ENCODE data around the gene HOXA11.

HOXA11 gene

DNA sequence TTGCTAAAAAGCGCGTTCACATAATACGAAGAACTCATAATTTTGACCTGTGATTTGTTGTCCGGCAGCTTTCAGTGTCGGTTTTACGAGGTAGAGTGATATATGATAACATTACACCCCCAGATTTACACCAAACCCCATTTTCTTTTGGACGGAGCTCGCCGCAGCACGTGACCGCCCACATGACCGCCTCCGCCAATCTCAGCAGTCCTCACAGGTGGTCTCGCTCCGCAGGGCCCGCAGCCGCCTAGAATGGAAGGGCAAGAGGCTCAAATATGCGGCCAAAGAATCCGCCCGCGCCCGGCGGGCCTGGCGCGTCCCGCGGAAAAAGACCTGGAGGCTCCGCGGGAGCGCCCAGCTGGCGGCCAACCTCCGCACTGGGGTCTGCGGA lies 28.5 kb downstream of the HOXA11 start, which contains the start of gene HOXA7:
TSS of gene HOXA7 (minus strand) at position 168 of the 391 bp plus-strand sequence. CDS start at position 38, 130 bp downstream.
- DNase-seq, result no peak

GRCh38 chr7:27155816-27156507 lies 29.1 kb downstream of the HOXA11 start:
- no peak for DNase-seq

DNA sequence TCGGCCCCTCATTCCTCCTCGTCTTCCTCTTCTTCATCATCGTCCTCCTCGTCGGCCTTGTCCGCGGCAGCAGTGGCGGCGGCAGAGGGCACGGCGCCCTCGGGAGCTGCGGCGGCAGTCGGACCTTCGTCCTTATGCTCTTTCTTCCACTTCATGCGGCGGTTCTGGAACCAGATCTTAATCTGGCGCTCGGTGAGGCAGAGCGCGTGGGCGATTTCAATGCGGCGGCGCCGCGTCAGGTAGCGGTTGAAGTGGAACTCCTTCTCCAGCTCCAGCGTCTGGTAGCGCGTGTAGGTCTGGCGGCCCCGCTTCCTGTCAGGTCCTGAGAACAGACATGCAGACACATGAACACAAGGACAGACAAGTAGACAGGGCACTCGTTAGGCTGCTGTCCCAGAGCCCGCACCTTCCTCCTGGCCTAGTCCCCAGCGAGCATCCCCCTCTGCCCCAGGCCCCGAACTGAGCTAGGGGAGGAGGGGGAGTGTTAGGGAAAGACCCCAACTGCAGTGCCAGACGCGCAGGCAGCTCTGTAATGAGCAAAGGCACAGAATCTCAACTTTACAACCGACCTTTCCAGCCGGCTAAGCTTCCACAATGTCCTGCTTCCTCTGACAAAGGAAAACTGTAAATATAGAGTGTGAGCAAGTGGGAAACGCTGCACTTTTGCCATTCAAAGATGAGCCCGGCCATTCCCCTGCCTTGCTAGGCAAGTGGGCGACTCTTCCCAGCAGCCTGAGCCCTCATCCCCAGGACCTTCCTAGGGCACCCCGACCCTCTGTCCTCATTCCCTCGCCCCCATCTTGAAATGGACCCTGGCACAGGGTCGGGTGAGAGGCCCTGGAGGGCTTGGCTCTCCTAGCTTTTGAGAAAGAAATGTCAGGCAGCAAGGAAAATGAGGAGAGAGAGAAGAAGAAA lies 29.9 kb downstream of the HOXA11 start:
- DNase-seq, result no peak

- no peak for DNase-seq
Measured at GRCh38 chr7:27154369-27154768, 30.7 kb downstream of the HOXA11 start.

GRCh38 chr7:27153526-27153925 lies 31.5 kb downstream of the HOXA11 start:
- no peak for DNase-seq

DNA sequence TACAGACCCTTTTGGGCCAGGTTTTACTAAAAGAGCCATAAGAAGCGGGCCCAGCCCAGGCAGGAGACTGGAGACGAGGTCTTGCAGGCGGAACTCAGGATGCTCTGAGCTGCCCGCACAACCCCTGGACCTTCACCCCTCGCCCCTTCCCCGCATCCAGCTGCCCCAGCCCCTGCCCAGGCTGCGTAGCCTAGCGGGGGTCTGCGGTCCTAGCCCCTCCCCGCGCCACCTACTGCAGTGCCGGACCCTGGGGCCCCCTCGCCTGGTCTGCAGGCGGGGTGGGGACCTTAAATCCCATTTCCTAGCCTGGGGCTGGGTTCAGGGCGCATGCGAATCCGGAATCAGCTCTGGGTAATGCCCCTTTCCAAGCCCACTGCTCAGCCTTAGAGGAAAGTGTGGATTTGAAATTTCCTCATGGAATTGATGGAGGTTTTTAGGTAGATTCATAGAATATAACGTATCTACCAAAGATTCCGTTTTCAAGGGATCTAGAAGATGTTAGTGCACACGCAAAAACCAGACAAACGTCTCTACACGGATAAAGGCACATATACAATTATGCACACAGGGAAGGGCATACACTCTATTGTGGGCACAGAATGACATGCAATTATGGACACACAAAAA lies 32.1 kb downstream of the HOXA11 start:
- DNase-seq, result no peak

DNA sequence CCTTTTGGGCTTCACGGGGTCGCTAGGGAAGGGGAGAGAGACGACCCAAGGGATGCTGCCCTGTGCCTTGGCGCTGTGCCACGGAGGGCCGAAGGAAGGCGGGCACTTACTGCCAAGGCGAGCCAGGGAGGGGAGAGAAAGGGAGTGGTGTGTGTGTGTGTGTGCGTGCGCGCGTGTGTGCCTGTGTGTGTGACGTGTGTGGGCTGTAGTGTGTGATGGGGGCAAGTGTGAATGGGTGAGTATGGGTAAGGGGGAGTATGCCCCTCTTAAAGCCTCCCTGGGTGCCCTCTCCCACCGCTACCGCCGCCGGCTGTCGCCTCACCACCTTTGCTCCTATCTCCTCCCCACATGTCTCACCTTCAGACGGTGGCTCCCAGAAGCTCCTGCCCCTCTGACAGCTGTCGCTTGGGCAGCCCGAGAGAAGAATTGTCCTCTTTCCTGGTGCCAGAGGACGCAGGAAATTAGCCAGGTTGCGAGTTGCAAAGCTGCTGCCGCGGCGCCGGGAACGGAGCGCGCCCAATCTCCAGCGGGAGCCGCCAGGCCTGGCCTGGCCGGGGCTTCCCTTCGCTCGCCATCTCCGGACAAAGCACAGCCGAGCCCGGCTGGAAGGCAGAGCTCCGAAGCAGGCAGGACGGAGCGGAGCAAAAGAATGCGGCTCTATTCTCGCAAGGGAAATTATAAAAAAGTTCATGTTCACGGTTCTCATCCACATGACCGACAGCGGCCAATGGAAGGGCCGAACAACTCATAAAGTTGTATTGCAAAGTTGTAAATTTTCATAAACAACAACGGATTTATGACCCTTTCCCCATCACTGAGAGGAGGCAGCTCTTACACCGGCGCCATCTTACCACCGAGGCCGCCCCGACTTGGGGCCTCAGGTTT lies 32.9 kb downstream of the HOXA11 start, which contains the start of gene HOXA3:
TSS of gene HOXA3 (minus strand) at position 653 of the 885 bp plus-strand sequence. CDS start 41,943 bp downstream, outside the sequence.
- DNase-seq, result no peak

DNA sequence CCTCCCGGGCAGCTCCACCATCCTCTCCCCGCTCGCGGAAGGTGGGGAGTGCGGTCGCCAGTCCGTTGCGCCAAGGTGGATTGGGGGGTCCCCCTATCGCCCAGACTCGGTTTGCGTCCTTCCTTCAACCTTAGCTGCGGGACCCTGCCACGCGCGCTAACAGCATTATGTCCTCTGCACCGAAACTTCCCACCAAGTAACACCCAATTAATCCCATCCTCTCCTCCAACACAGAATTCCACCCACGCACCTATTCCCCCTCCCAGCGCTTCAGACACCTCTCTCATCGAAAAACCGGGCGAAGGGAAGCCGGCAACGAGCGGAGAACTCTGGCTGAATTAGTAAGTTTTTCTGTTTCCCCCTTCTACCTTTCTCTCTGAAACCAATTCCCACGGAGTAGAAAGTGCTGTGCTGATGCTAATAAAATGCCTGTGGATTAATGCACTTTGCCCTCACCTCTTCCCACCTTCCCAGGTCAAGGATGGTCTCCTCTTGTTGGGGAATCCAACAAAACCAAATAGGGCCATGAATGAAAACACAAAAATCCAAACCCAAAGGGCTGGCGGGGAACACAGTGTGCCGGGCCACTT lies 33.6 kb downstream of the HOXA11 start:
- no peak for DNase-seq

GRCh38 chr7:27150568-27151340 lies 34.3 kb downstream of the HOXA11 start:
- no peak for DNase-seq

GRCh38 chr7:27149842-27150567 lies 35.0 kb downstream of the HOXA11 start:
- no peak for DNase-seq

- DNase-seq, result no peak
Measured at GRCh38 chr7:27148756-27149641, 36.0 kb downstream of the HOXA11 start.

DNA sequence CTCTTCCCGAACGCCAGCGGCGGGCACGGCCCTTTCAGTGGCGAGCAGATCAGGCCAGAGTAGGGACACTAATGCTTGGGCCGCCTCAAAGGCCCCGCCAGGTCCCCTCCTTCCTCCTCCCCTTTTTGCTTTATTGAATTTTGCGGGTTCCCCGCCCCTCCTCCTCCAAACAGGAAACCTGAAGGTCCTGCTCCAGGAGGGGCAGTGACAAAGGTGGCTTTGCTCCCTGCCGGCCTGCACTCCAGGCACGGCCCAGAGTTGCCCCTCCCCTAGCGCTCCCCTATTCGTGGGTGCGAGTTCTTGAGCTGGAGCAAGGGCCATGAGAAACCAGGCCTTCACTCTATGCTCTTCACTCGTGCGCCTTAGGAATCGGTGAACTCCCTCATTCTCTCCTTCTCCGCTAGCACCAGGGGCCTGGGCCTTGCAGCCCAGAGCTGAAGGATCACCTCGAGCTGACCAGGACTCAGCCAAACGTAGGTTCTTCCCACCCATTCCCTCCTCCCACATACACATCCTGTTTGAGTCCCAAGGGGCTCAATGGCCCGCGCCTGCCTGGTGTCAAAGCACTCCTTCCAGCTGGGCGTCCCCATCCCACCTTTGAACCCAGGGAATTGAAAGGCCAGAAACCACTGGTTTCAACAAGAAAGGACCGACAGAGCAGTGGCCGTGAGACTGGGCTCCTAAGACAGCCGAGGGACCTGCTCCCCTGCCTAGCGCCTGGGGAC lies 36.8 kb downstream of the HOXA11 start:
- DNase-seq, result no peak

GRCh38 chr7:27147199-27148030 lies 37.6 kb downstream of the HOXA11 start, which contains the start of gene HOXA6:
Gene HOXA6 (minus strand): TSS chr7:27147774. CDS start chr7:27147749, 25 bp downstream.
- no peak for DNase-seq

DNA sequence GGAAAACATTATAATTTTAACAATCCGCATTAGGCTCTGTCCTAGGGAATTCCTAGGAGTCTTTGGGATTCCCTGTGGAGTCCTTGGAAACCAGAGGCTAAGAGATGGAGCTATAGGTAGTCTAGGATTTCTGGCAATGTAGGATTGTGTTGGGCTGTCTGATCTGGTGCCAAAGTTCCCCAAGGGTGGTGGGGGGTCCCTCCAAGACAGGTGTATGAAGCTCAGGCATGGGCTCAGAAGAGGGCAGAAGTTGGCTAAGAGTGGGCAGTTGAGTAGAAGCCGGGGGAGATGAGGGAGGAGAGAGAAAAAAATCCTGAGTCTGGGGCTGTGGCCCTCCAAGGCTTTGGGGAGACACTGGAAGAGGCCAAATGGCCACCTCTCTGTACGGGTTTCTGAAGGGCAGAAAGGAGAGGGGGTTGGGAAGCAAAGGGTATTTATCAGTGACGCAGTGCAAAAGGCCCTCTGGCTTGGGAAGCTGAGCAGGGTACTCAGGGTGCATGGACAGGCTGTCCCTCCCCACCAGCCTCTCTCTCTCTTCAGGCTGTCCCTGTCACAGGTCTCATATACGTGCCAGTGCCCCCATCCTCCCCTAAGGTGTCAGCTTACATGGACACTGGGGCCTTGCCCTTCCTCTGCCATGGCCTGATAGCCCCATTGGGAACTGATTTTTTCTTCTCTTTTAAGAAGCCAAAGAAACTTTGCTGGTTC lies 38.4 kb downstream of the HOXA11 start:
- no peak for DNase-seq

DNA sequence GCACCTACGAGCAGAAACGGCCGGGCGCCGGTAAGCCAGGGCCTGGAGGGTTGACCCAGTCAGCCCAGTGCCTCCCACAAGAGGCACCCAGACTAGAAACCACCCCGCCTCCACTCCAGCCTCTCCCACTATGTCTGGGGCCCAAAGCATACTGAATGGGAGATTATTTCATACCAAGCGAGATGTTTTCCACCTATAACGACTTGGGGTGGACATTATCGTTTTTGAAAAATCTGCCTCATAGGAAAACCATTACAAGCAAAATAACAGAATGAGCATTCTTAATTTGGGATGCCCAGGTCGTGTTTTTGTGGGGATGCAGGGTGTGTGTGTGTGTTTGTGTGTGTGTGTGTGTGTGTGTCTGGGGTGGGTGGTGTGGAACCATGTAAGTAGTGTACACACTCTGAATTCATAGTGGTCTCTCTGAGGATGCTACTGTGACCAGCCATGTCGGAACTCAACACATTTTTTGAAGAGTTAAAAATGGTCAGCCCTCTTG lies 39.1 kb downstream of the HOXA11 start:
- no peak for DNase-seq

- no peak for DNase-seq
Measured at GRCh38 chr7:27145165-27145913, 39.7 kb downstream of the HOXA11 start.

Measured in COR-L47 (cell line).